GM12878 (cell line): ENCODE results near the gene FCER2. TPM values are rescaled to one million over a fixed set of nuclear protein-coding genes. Genes with fewer than 3 reads are reported as not detected.

Source experiments
- ATAC-seq: fragments of 200-7000 bp; cut with Tn5 transposase; 3 replicates; pipeline ENCODE4 v1.9.1; 2020; ENCODE audit warnings: mild to moderate bottlenecking, moderate library complexity
- BruUV-seq: library from RNA; stranded (reverse); fragments of 400-500 nt; replicated peaks from 2 replicates; lab custom pipeline; 2021; lab: Mats Ljungman, UMichigan
- CTCF ChIA-PET: fragments of 300-600 bp; sonication (Branson Sonifier 250); formaldehyde crosslinking; extraction: SDS; loops from one replicate; lab custom pipeline; 2021; ENCODE audit warnings: inconsistent platforms; lab: Yijun Ruan, JAX
- POLR2A ChIA-PET: fragments of 350-600 bp; formaldehyde crosslinking; extraction: SDS; loops from one replicate; lab custom pipeline; 2021; ENCODE audit warnings: inconsistent platforms; lab: Charles Lee
- RAD21 ChIA-PET: fragments of 300-600 bp; sonication (Branson Sonifier 250); formaldehyde crosslinking; loops from one replicate; lab custom pipeline; 2023; ENCODE audit warnings: antibody characterized with exemption; ENCODE audit not compliant: unreplicated experiment; lab: Charles Lee
- SMC1A ChIA-PET: fragments of 300-600 bp; sonication (Branson Sonifier 250); formaldehyde crosslinking; loops from one replicate; lab custom pipeline; 2023; ENCODE audit not compliant: unreplicated experiment, uncharacterized antibody; lab: Charles Lee
- DNase-seq: peaks from one replicate; pipeline ENCODE4 v3.0.0-alpha.2; 2011; ENCODE audit warnings: low read depth, low spot score
- FAIRE-seq: peaks from 3 replicates; lab custom pipeline; 2011; peaks lifted over from hg19 to GRCh38; lab: Jason Lieb, UNC
- H2AFZ ChIP-seq: 2 replicates; pipeline ENCODE4 v1.6.0; 2011; ENCODE audit warnings: low read depth, low read length, control low read depth; ENCODE audit not compliant: control insufficient read depth
- H3K27ac ChIP-seq: 2 replicates; pipeline ENCODE4 v1.5.1; 2011; ENCODE audit warnings: control low read depth; ENCODE audit not compliant: control insufficient read depth, insufficient read depth
- H3K27me3 ChIP-seq, 2 experiments: replicated peaks in 1 of 2; 2 replicates each; pipeline versions ENCODE4 v1.6.0 to v1.6.1; 2011; ENCODE audit warnings: low read length in 1 of 2; ENCODE audit not compliant: control insufficient read depth in 2 of 2, insufficient read depth in 2 of 2
- H3K36me3 ChIP-seq, 2 experiments: 2 replicates each; pipeline ENCODE4 v1.5.1; 2011; ENCODE audit warnings: low read length in 1 of 2; ENCODE audit not compliant: control insufficient read depth in 2 of 2, insufficient read depth in 2 of 2
- H3K4me1 ChIP-seq: 2 replicates; pipeline ENCODE4 v1.6.1; 2011; ENCODE audit warnings: mild to moderate bottlenecking, low read length, moderate library complexity, mixed read lengths; ENCODE audit not compliant: control insufficient read depth, insufficient read depth
- H3K4me2 ChIP-seq: 2 replicates; pipeline ENCODE4 v1.6.0; 2011; ENCODE audit warnings: control low read depth; ENCODE audit not compliant: control insufficient read depth, insufficient read depth
- H3K4me3 ChIP-seq: fragments of 200-600 bp; sonication (generic); 2 replicates; pipeline ENCODE4 v1.5.1; 2016
- H3K79me2 ChIP-seq: 2 replicates; pipeline ENCODE4 v1.6.0; 2011; ENCODE audit warnings: low read length; ENCODE audit not compliant: control insufficient read depth, insufficient read depth
- H3K9ac ChIP-seq: 2 replicates; pipeline ENCODE4 v1.8.0; 2011; ENCODE audit warnings: low read length, control low read depth, mixed read lengths; ENCODE audit not compliant: control insufficient read depth, insufficient read depth
- H3K9me3 ChIP-seq: replicated peaks from 3 replicates; pipeline ENCODE4 v1.5.1; 2011; ENCODE audit warnings: mild to moderate bottlenecking, low read length; ENCODE audit not compliant: control insufficient read depth, insufficient read depth
- H4K20me1 ChIP-seq: 2 replicates; pipeline ENCODE4 v1.6.0; 2011; ENCODE audit not compliant: control insufficient read depth, insufficient read depth
- DPF2 ChIP-seq: fragments of 450-650 bp; IDR thresholded peaks from 2 replicates; pipeline ENCODE4 v1.6.1; 2017; ENCODE audit warnings: mild to moderate bottlenecking
- HDGF ChIP-seq: fragments of 450-650 bp; IDR thresholded peaks from 2 replicates; pipeline ENCODE4 v1.6.1; 2016; ENCODE audit warnings: antibody characterized with exemption
- JUNB ChIP-seq: IDR thresholded peaks from 2 replicates; pipeline ENCODE4 v1.6.1; 2016; ENCODE audit warnings: antibody characterized with exemption, mild to moderate bottlenecking
- KDM1A ChIP-seq: fragments of 200-600 bp; sonication (generic); IDR thresholded peaks from 2 replicates; pipeline ENCODE4 v1.6.1; 2016; ENCODE audit warnings: borderline replicate concordance
- LARP7 ChIP-seq: fragments of 450-650 bp; IDR thresholded peaks from 2 replicates; pipeline ENCODE4 v1.6.1; 2017; ENCODE audit warnings: mild to moderate bottlenecking
- POLR2A ChIP-seq: IDR thresholded peaks from 2 replicates; pipeline ENCODE4 v1.6.1; 2011; ENCODE audit warnings: low read depth, mild to moderate bottlenecking, low read length
- STAT1 ChIP-seq: fragments of 450-650 bp; conservative IDR thresholded peaks from 2 replicates; pipeline ENCODE4 v1.6.1; 2014; ENCODE audit warnings: antibody characterized with exemption, mild to moderate bottlenecking
- ZBTB4 ChIP-seq: fragments of 450-650 bp; formaldehyde crosslinking; IDR thresholded peaks from 2 replicates; pipeline ENCODE4 v1.4.0; 2022; ENCODE audit warnings: mild to moderate bottlenecking, moderate library complexity
- ZNF687 ChIP-seq: fragments of 450-650 bp; IDR thresholded peaks from 2 replicates; pipeline ENCODE4 v1.6.1; 2017; ENCODE audit warnings: mild to moderate bottlenecking, moderate library complexity
- WGBS: methylation state at CpG from one replicate; pipeline ENCODE4 v1.1.6; 2016; ENCODE audit warnings: low lambda C conversion rate; ENCODE audit not compliant: insufficient replicate concordance, insufficient coverage; ENCODE audit errors: missing lambda C conversion rate; 5-methylcytosine and 5-hydroxymethylcytosine counted together
- in situ Hi-C: fragments of 300-500 bp; cut with MboI; formaldehyde crosslinking; loops from 9 replicates; pipeline ENCODE4 v1.14.3; 2018; ENCODE audit warnings: mixed read lengths
- intact Hi-C: fragments of 100-400 bp; cut with micrococcal nuclease; formaldehyde crosslinking; loops from one replicate; pipeline ENCODE4 v1.14.2; 2022; ENCODE audit not compliant: unreplicated experiment
- polyA plus RNA-seq, 11 experiments: library from polyadenylated mRNA; depleted of rRNA in 4 of 11; unstranded in 6 of 11; stranded (reverse) in 5 of 11; fragments of >200 nt; fragmentation: Nextera tagmentation in 4 of 11; fragmentation: Illumina TruSeq in 1 of 11; extraction: Ambion mirVana in 4 of 11; extraction: Trizol in 1 of 11; gene quantifications; 1 replicate in 1 of 11; 2 replicates in 10 of 11; pipeline versions ENCODE4 v1.2.1 to v1.2.3, GENCODE V29; 2011 to 2016; ENCODE audit warnings: inconsistent platforms in 2 of 11, missing spikeins in 2 of 11, low read depth in 1 of 11
- total RNA-seq, 4 experiments: library from RNA; depleted of rRNA in 3 of 4; stranded (reverse); fragments of >200 nt in 3 of 4; fragmentation: Illumina TruSeq in 1 of 4; extraction: Trizol in 1 of 4; gene quantifications; 2 replicates each; pipeline versions ENCODE4 v1.2.1 to v1.2.3, GENCODE V29; 2013 to 2021

The FCER2 gene
- total and polyA plus RNA-seq, 10 of the 15 experiments (the other 5 are each of a cell fraction or from before 2014, with no cell fraction given) = 44.0 to 424 (median 241) TPM

- TF ChIP-seq ZNF687 = no peak
- TF ChIP-seq HDGF = no peak
- TF ChIP-seq LARP7 = no peak
- TF ChIP-seq KDM1A = no peak
- TF ChIP-seq STAT1 = no peak
- no peak for TF ChIP-seq DPF2
- peak; percentile 37 for TF ChIP-seq POLR2A
- no peak for TF ChIP-seq JUNB
- no peak for TF ChIP-seq ZBTB4 (CRISPR knock-in tag)
- H3K4me3 ChIP-seq = no peak overlapping the region
- H4K20me1 ChIP-seq = no peaks in the 10 kb centered on the region
- H3K36me3 ChIP-seq = no peaks in the 10 kb centered on the region; a peak in 3 of 4 replicates
- DNase-seq = no peak
- intact Hi-C loops (no loop called here), in situ Hi-C loops (no loop called here)
- no peaks in the 10 kb centered on the region for H3K27me3 ChIP-seq
- ChIA-PET CTCF (no interaction called here), RAD21 (no interaction called here), SMC1A (no interaction called here), POLR2A (no interaction called here)
- no peak overlapping the region for H3K9ac ChIP-seq
- H3K4me2 ChIP-seq = no peak overlapping the region
- H3K27ac ChIP-seq = no peak overlapping the region
- no peaks in the 10 kb centered on the region; the same call in 2 of the 3 replicates for H3K9me3 ChIP-seq
- FAIRE-seq = no peak
- WGBS = 89% methylated on average over 20 of the region's 20 CpGs
- no peak overlapping the region for H2AFZ ChIP-seq
- H3K4me1 ChIP-seq = peaks cover 3% of the 10 kb centered on the region
- H3K79me2 ChIP-seq = no peaks in the 10 kb centered on the region
- no peak for ATAC-seq
- BruUV-seq = no TSS peak
Measured at GRCh38 chr19:7645656-7646425, 56.1 kb downstream of the FCER2 start.
